ENCODE data around the gene ADAMTS8.
A peak's percentile ranks its signal among the peaks of the same experiment; 100 is the strongest.

The ADAMTS8 gene

DNA sequence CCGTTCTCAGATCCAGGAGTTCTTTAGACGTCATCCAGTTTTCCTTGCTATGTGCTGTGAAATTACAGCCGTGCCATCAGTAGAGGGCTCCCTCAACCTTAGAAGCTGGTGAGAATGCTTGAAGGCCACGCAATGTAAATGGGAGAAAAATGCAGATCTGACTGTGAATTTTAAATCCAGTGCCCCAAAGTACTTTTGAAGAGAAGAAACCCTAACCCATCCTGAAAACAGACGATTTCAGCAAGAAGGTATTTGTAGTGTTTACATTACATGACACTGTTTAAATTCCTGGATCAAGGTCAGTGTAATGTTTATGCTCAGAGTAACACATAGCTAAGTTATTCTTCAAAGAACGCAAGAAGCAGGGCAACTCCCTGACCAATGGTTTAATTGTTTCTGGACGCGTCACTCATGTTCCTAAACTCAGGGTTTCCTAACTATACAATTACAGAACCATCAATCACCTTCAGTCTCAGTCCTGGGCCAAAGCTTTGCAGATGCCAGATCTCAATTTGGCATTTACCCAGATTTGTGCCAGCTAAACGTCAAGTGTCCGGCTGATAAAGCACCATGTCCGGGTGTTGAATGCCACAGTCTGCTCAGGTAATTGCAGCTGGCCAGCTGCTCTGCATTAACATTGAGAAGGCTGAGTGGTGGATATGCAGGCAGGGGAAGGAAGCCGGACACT is 38.2 kb downstream of the ADAMTS8 start:
- no peak for DNase-seq

DNA sequence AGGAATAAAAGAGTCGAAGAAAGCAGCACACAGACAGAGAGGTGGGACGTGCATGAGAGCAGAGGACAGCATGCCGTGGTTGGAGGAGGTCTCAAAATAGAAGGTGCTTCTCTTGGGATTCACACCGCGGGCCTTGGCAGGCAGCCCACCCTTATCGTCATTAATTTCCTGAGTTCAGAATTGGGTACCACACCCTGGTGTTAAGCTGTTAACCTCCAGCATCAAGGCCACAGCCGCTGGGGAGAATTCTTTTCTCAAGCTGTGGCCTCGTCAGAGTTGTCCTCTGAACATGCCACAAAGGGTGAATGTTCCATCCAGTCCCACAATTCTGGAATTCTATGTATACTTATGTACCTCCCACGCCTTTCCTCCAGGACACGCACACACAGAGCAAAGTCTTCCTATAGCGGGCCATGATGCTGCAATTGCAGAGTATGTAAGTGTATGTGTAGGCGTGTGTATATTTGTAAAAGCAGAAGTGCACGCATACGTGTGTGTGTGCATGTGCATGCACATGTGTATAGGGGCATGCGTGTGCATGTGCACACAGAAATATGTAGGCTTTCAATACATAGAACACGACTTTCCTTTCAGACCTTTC is 39.0 kb downstream of the ADAMTS8 start:
- no peak for DNase-seq

DNA sequence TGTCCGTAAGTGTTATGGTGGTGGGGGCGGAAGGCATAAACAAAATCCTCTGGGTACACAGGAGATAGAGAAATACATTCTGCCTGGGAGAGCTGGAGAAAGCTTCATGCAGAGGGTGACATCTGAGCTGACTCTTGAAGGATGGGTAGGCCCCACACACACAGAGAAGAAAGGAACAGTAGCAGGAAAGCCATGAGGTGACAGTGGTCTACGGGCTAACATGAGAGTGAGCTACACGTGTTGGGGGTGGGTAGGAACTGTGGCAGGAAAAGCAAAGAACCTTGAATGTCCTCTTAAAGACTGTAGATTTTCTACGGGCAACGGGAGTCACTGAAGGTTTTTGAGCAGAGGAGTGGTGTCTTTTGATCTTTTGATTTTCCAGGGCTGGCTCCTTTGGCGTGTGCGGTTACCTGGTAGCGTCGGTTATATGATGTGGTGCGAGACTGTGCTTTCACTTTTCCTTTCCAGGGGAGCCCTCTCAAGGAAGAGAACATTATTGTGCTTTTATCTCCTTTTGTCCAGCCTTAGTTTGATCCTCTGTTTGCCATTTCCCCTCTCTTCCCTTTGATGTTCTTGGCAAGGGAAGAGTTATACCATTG is 39.7 kb downstream of the ADAMTS8 start:
- peak; percentile 31 for DNase-seq

DNA sequence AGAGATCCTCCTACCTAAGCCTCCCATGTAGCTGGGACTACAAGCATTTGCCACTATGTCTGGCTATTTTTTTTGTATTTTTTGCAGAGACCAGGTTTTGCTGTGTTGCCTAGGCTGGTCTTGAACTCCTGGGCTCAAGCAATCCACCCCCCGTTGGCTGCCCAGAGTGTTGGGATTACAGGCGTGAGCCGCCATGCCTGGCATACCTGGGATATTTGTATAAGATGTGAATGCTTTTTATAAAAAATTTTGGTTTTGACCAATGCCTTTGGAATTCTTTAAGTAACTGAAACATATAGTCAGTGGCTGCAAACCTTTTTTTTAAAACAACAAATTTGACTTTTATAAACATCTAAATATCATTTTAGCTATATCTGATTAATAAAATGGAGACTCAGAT is 42.4 kb downstream of the ADAMTS8 start:
- DNase-seq, result no peak

DNA sequence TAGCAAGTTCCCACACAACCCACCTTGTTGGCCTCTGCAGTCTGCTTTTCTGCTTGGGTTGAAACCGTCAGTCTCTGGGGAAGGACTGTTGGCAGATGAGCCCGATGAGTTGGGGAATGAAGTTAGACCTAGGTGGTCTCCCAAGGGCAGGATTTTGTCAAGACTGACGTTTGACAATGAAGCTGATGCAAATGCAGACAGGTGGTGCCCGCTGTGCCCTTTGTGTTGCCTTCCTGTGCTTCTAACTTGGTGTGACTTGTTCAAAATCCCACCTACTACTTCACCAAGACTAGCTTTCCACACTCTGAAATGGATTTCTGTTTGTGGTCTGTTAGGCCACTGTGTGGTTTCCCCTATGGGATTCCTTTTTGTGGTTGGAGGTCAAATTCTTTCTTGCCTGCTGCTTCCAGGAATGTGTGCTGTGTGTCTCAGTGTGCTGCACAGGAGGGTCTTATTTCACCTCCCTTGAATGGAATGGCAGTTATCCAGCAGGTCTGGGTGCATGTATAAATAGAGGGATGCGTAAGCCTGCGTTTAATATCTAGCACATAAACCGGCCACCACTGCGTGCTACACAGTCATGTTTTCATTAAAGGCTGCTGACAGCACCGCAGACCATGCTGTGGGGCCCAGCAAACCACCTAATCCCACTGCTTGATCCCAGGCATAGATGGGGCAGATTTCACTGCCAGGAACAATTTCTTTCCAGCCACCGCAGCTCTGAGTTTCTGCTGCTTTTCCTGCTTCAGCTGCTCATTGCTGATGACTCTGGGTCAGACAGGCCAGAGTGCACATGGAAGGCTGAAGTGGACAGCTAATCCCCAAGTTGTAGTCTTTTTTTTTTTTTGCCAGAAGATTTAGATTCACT is 44.8 kb downstream of the ADAMTS8 start:
- DNase-seq, result no peak

DNA sequence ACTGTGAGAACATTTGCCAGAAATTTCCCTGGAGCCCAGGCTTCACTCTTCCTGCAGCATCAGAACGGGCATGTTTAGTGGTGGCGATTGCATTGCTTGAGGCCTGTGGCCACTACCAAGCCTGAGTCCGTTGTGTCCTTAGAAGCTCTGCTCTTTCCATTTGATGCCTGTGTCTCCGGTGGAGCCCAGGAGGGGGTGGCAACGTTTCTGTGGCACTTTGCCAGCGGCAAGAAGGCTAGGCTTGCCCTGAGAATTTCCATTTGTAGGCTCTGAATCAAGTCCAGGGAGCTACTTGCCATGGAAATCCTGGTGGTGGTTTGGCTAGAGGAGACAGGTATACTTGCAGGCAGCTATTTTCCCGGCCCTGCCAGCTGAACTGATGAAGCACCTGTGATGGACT is 47.1 kb downstream of the ADAMTS8 start:
- DNase-seq, result no peak

DNA sequence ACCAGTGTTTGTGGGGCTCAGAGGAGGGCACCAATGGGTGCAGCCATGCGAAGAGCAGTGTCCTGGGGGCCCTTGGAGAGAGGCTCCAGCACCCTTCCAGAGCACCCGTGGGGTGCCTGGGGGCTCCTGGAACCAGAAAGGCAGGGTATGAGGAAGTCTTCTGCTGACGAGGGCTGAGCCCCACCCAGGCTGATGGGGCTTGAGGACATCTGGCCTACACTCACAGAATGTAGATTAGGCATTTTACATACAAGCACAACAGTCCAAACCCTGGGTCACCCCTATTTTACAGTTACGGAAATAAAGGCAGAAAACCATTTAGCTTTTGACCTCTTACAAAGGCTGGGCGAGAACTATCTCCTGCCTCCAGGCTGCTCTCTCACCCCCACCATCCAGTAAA is 47.6 kb downstream of the ADAMTS8 start:
- no peak for DNase-seq

DNA sequence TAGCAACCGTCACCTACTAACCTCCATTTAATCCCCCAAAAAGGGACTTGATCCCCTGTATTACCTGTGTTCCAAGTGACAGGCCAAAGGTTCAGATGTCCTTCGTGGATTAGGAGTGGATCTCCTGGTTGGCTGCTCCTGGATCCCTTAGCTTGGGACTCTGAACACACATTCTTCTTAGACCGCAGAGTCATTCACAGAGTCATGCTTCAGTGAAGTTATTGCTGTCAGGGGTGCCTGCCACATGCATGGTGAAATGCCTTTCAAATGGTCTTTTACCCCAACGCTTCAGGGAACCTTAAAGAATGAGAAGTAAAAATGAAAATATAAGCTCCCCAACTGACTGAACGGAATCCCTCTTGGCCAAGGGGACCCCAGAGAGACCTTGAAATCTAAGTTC is 49.1 kb downstream of the ADAMTS8 start:
- DNase-seq, result no peak

DNA sequence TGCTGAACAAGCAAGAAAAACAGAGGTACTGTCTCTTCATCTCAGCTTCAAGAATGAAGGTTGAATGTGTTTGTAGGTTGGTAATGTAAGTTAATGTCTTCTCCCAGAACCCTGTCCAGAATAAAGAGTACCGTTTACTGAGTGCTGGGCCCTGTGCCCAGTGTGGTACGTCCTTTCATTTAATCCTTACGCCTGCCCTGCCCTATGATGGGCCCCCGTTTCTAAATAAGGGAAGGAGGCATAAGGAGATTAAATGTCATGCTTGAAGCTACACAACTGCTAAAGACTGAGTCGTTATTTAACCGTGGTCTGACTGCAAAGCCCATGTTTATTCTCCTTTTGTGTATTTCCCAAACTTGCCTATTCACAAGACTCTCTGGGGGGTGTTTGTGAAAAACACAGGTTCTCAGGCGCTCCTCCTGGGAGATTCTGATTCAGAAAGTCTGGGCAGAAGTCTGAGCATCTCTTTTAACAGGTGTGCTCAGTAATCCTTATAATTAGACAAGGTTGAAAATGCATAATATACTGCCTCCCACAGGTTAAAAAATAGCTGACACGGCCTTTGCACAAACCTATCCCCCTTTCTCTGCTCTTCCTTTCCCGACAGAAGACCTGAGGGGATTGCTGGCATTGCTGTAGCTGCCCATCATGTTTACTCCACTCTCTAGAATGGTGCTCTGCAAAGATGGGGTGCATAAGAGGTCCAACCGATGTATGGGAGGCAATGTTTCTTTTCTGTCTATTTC is 57.4 kb downstream of the ADAMTS8 start:
- DNase-seq, result no peak

DNA sequence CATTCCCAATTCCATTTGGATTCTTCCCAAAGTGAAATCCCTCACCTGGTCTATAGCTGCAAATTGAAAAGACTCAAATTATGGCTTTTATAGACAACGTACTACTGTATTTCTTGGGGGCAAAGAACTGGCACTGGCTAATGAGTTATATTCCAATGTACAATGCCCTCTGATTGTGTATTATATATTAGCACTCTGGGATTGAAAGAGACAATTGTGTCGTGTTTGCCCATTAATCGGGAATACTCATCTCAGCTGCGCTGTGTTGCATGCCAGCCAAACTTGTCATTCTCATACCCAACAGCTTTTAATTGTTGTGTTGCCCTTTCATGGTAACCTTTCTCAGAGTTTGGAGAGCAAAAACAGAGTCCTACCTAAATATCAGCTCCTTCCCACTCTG is 58.7 kb downstream of the ADAMTS8 start:
- no peak for DNase-seq

DNA sequence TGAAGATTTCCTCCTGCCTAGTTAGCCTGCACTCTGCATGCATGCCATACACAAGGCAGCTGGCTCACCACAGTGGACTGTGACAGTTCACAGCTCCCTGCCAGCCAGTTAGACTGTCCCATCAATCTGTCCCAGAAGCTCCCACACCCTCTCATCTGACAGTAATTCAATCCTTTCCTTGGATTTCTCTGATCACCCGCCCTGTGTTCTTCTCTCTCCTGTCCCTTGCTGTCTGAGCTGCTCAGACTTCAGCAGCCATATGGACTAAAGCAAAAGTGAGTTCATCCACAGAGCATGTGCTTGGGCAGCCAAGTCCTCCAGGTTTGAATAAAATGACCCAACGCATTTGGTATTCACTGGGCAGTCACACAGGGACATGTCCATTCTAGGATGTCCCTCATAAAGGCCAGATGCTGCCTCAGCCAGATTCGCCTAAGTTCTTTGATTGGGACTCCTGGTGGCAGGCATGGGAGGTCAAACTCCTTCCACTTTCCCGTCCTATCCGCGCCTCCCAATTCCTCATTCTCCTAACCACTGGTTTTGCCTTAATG is 59.2 kb downstream of the ADAMTS8 start:
- DNase-seq, result no peak

DNA sequence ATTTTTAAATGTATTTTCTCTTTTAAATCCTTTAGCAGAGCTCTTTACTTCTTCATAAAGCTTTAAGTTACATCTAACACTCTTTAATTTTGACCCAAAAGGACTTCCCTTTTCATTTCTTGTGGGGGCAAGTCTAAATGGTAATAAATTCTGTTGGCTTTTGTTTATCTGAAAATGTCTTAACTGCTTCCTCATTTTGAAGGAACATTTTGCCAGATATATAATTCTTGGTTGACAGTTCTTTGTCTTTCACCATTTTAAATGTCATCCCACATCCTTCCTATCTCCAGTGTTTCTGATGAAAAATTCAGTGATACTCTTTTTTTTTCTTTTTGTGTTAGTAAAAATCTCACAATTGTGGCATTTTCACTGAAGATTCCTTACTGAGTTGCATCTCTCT is 69.0 kb downstream of the ADAMTS8 start:
- no peak for DNase-seq

DNA sequence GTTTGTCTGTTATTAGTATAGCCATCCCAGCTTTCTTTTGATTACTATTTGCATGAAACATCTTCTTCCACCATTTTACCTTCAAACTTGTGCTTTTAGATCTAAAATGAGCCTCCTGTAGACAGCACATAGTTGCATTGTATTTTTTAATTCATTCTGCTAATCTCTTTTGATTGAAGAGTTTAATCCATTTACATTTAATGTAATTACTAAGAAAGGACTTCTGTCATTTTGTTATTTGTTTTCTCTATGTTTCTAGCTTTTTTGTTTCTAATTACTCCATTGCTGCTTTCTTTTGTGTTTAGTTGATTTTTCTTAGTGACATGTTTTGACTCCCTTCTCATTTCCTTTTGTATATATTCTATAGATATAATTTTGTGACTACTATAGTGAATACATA is 70.0 kb downstream of the ADAMTS8 start:
- DNase-seq, result no peak

Data from stimulated activated CD4-positive, alpha-beta T cell treated with anti-CD3 and anti-CD28 coated beads, Interleukin-15, amount 100 ng/mL, for 24 hours (primary cell).